GM12878 (cell line): ENCODE results near the gene MYCN. TPM values are rescaled to one million over a fixed set of nuclear protein-coding genes. Genes with fewer than 3 reads are reported as not detected.

Experiments used
- ATAC-seq: fragments of 200-7000 bp; cut with Tn5 transposase; 3 replicates; pipeline ENCODE4 v1.9.1; 2020; ENCODE audit warnings: mild to moderate bottlenecking, moderate library complexity
- BruUV-seq: library from RNA; stranded (reverse); fragments of 400-500 nt; replicated peaks from 2 replicates; lab custom pipeline; 2021; lab: Mats Ljungman, UMichigan
- CTCF ChIA-PET: fragments of 300-600 bp; sonication (Branson Sonifier 250); formaldehyde crosslinking; extraction: SDS; loops from one replicate; lab custom pipeline; 2021; ENCODE audit warnings: inconsistent platforms; lab: Yijun Ruan, JAX
- POLR2A ChIA-PET: fragments of 350-600 bp; formaldehyde crosslinking; extraction: SDS; loops from one replicate; lab custom pipeline; 2021; ENCODE audit warnings: inconsistent platforms; lab: Charles Lee
- RAD21 ChIA-PET: fragments of 300-600 bp; sonication (Branson Sonifier 250); formaldehyde crosslinking; loops from one replicate; lab custom pipeline; 2023; ENCODE audit warnings: antibody characterized with exemption; ENCODE audit not compliant: unreplicated experiment; lab: Charles Lee
- SMC1A ChIA-PET: fragments of 300-600 bp; sonication (Branson Sonifier 250); formaldehyde crosslinking; loops from one replicate; lab custom pipeline; 2023; ENCODE audit not compliant: unreplicated experiment, uncharacterized antibody; lab: Charles Lee
- DNase-seq: peaks from one replicate; pipeline ENCODE4 v3.0.0-alpha.2; 2011; ENCODE audit warnings: low read depth, low spot score
- FAIRE-seq: peaks from 3 replicates; lab custom pipeline; 2011; peaks lifted over from hg19 to GRCh38; lab: Jason Lieb, UNC
- H2AFZ ChIP-seq: 2 replicates; pipeline ENCODE4 v1.6.0; 2011; ENCODE audit warnings: low read depth, low read length, control low read depth; ENCODE audit not compliant: control insufficient read depth
- H3K27ac ChIP-seq: 2 replicates; pipeline ENCODE4 v1.5.1; 2011; ENCODE audit warnings: control low read depth; ENCODE audit not compliant: control insufficient read depth, insufficient read depth
- H3K27me3 ChIP-seq, 2 experiments: replicated peaks in 1 of 2; 2 replicates each; pipeline versions ENCODE4 v1.6.0 to v1.6.1; 2011; ENCODE audit warnings: low read length in 1 of 2; ENCODE audit not compliant: control insufficient read depth in 2 of 2, insufficient read depth in 2 of 2
- H3K36me3 ChIP-seq, 2 experiments: 2 replicates each; pipeline ENCODE4 v1.5.1; 2011; ENCODE audit warnings: low read length in 1 of 2; ENCODE audit not compliant: control insufficient read depth in 2 of 2, insufficient read depth in 2 of 2
- H3K4me1 ChIP-seq: 2 replicates; pipeline ENCODE4 v1.6.1; 2011; ENCODE audit warnings: mild to moderate bottlenecking, low read length, moderate library complexity, mixed read lengths; ENCODE audit not compliant: control insufficient read depth, insufficient read depth
- H3K4me2 ChIP-seq: 2 replicates; pipeline ENCODE4 v1.6.0; 2011; ENCODE audit warnings: control low read depth; ENCODE audit not compliant: control insufficient read depth, insufficient read depth
- H3K4me3 ChIP-seq: fragments of 200-600 bp; sonication (generic); 2 replicates; pipeline ENCODE4 v1.5.1; 2016
- H3K79me2 ChIP-seq: 2 replicates; pipeline ENCODE4 v1.6.0; 2011; ENCODE audit warnings: low read length; ENCODE audit not compliant: control insufficient read depth, insufficient read depth
- H3K9ac ChIP-seq: 2 replicates; pipeline ENCODE4 v1.8.0; 2011; ENCODE audit warnings: low read length, control low read depth, mixed read lengths; ENCODE audit not compliant: control insufficient read depth, insufficient read depth
- H3K9me3 ChIP-seq: replicated peaks from 3 replicates; pipeline ENCODE4 v1.5.1; 2011; ENCODE audit warnings: mild to moderate bottlenecking, low read length; ENCODE audit not compliant: control insufficient read depth, insufficient read depth
- H4K20me1 ChIP-seq: 2 replicates; pipeline ENCODE4 v1.6.0; 2011; ENCODE audit not compliant: control insufficient read depth, insufficient read depth
- ASH2L ChIP-seq: fragments of 300-600, 200-600 bp; sonication (generic); IDR thresholded peaks from 2 replicates; pipeline ENCODE4 v1.6.1; 2017; ENCODE audit warnings: low read depth, mild to moderate bottlenecking, borderline replicate concordance
- ATF7 ChIP-seq: fragments of 450-650 bp; IDR thresholded peaks from 2 replicates; pipeline ENCODE4 v1.6.1; 2016; ENCODE audit warnings: low read depth, mild to moderate bottlenecking
- SIN3A ChIP-seq: IDR thresholded peaks from 2 replicates; pipeline ENCODE4 v1.6.1; 2012; ENCODE audit warnings: low read depth, low read length, improper control_type of control experiment
- SIX5 ChIP-seq: IDR thresholded peaks from 2 replicates; pipeline ENCODE4 v1.6.1; 2011; ENCODE audit warnings: mild to moderate bottlenecking, low read depth, low read length, moderate library complexity; ENCODE audit not compliant: severe bottlenecking
- SMAD5 ChIP-seq: IDR thresholded peaks from 2 replicates; pipeline ENCODE4 v1.6.1; 2016; ENCODE audit warnings: antibody characterized with exemption, low read depth
- TCF7 ChIP-seq: IDR thresholded peaks from 2 replicates; pipeline ENCODE4 v1.6.1; 2014; ENCODE audit warnings: antibody characterized with exemption, borderline replicate concordance
- WGBS: methylation state at CpG from one replicate; pipeline ENCODE4 v1.1.6; 2016; ENCODE audit warnings: low lambda C conversion rate; ENCODE audit not compliant: insufficient replicate concordance, insufficient coverage; ENCODE audit errors: missing lambda C conversion rate; 5-methylcytosine and 5-hydroxymethylcytosine counted together
- in situ Hi-C: fragments of 300-500 bp; cut with MboI; formaldehyde crosslinking; loops from 9 replicates; pipeline ENCODE4 v1.14.3; 2018; ENCODE audit warnings: mixed read lengths
- intact Hi-C: fragments of 100-400 bp; cut with micrococcal nuclease; formaldehyde crosslinking; loops from one replicate; pipeline ENCODE4 v1.14.2; 2022; ENCODE audit not compliant: unreplicated experiment
- polyA plus RNA-seq, 11 experiments: library from polyadenylated mRNA; depleted of rRNA in 4 of 11; unstranded in 6 of 11; stranded (reverse) in 5 of 11; fragments of >200 nt; fragmentation: Nextera tagmentation in 4 of 11; fragmentation: Illumina TruSeq in 1 of 11; extraction: Ambion mirVana in 4 of 11; extraction: Trizol in 1 of 11; gene quantifications; 1 replicate in 1 of 11; 2 replicates in 10 of 11; pipeline versions ENCODE4 v1.2.1 to v1.2.3, GENCODE V29; 2011 to 2016; ENCODE audit warnings: inconsistent platforms in 2 of 11, missing spikeins in 2 of 11, low read depth in 1 of 11
- total RNA-seq, 4 experiments: library from RNA; depleted of rRNA in 3 of 4; stranded (reverse); fragments of >200 nt in 3 of 4; fragmentation: Illumina TruSeq in 1 of 4; extraction: Trizol in 1 of 4; gene quantifications; 2 replicates each; pipeline versions ENCODE4 v1.2.1 to v1.2.3, GENCODE V29; 2013 to 2021
- TF ChIP-seq, protein P1 (sequence below): fragments of 450-650 bp; IDR thresholded peaks from 2 replicates; pipeline ENCODE4 v1.6.1; 2016; ENCODE audit warnings: mild to moderate bottlenecking
- TF ChIP-seq, protein P2 (sequence below): IDR thresholded peaks from 2 replicates; pipeline ENCODE4 v1.6.1; 2012; ENCODE audit warnings: low read length, inconsistent platforms
- TF ChIP-seq, protein P3 (sequence below): fragments of 150-350 bp; IDR thresholded peaks from 2 replicates; pipeline ENCODE4 v1.6.1; 2014; ENCODE audit warnings: mild to moderate bottlenecking, low read depth, low read length
- TF ChIP-seq, protein P4 (sequence below), 3 experiments: IDR thresholded peaks in 2 of 3; conservative IDR thresholded peaks in 1 of 3; 2 replicates each; pipeline ENCODE4 v1.5.1; 2011; ENCODE audit warnings: low read depth in 3 of 3, low read length in 3 of 3, mild to moderate bottlenecking in 3 of 3, control low read depth in 2 of 3, moderate library complexity in 2 of 3, inconsistent platforms in 1 of 3, mixed read lengths in 1 of 3; ENCODE audit not compliant: control insufficient read depth in 2 of 3, insufficient read depth in 1 of 3; ENCODE audit errors: extremely low read depth in 1 of 3

Gene MYCN
- total and polyA plus RNA-seq, 10 of the 15 experiments (the other 5 are each of a cell fraction or from before 2014, with no cell fraction given) = not detected

DNA sequence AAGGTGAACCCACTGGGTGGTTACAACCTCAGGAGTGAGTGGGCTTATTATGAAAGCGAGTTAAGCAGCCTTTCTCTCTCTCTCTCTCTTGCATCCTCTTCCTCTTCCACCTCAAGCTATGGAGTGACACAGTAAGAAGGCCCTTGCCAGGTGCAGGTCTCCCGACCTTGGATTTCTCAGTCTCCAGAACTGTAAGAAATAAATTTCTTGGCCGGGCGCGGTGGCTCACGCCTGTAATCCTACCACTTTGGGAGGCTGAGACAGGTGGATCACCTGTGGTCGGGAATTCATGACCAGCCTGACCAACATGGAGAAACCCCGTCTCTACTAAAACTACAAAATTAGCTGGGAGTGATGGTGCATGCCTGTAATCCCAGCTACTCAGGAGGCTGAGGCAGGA lies 14.4 kb downstream of the MYCN start:
- H3K4me1 ChIP-seq = no peaks in the 10 kb centered on the region
- ATAC-seq = no peak
- ChIA-PET SMC1A (no interaction called here), RAD21 (no interaction called here), CTCF (no interaction called here)
- in situ Hi-C loops (no loop called here), intact Hi-C loops (no loop called here)
- H3K9me3 ChIP-seq = no peaks in the 10 kb centered on the region
- H4K20me1 ChIP-seq = no peaks in the 10 kb centered on the region
- DNase-seq = no peak
- no peak overlapping the region for H3K4me3 ChIP-seq
- H3K27me3 ChIP-seq = no peaks in the 10 kb centered on the region; a peak in 2 of 4 replicates
- H3K36me3 ChIP-seq = no peaks in the 10 kb centered on the region
- FAIRE-seq = no peak
- no peak overlapping the region for H3K4me2 ChIP-seq
- no peak overlapping the region for H3K9ac ChIP-seq
- TF ChIP-seq TCF7 (no peak), SIX5 (no peak), SMAD5 (no peak)
- TF ChIP-seq, protein P1, sequence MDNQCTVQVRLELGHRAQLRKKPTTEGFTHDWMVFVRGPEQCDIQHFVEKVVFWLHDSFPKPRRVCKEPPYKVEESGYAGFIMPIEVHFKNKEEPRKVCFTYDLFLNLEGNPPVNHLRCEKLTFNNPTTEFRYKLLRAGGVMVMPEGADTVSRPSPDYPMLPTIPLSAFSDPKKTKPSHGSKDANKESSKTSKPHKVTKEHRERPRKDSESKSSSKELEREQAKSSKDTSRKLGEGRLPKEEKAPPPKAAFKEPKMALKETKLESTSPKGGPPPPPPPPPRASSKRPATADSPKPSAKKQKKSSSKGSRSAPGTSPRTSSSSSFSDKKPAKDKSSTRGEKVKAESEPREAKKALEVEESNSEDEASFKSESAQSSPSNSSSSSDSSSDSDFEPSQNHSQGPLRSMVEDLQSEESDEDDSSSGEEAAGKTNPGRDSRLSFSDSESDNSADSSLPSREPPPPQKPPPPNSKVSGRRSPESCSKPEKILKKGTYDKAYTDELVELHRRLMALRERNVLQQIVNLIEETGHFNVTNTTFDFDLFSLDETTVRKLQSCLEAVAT = no peak
- TF ChIP-seq, all 136 proteins: peak for 0
- no TSS peak for BruUV-seq
- H2AFZ ChIP-seq = no peak overlapping the region
- WGBS = 48% methylated on average over 8 of the region's 8 CpGs
- POLR2A ChIA-PET = no interaction called here
- no peak overlapping the region for H3K27ac ChIP-seq
- H3K79me2 ChIP-seq = no peaks in the 10 kb centered on the region

DNA sequence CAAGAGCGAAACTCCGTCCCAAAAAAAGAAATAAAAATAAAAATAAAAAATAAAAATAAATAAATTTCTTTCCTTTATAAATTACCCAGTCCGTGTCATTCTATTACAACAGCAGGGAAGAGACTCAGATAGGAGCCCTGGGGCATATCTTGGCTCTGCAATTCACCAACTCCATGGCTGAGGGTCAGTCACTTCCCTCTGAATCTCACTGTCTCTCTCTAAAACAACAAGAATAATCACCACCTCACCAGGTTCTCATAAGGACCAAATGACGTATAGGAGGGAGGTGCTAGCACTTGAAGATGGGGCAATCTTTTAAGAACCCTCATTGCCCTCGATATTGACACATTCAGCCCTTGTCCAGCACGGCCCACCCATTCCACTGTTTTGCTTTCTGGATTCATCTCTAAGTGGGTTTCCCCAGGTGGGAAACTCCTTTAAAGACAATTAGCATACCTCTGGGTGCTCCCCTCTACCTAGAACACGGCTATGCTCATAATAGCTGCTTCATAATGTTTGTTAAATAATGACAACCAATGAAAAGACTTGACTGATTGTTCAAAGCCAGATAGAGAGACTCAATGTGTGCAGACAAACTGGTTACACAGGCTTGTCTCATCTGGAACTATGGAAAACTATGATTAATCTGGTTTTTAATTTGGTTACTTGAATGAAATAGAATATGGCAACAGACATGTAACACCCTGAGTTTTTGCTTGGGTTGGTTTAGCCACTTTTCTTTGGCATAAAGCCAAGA lies 15.1 kb downstream of the MYCN start:
- WGBS = 4% methylated on average over 7 of the region's 7 CpGs
- DNase-seq (no peak), ATAC-seq (no peak), FAIRE-seq (no peak)
- no peak overlapping the region for H3K27ac ChIP-seq
- H4K20me1 ChIP-seq = no peaks in the 10 kb centered on the region
- CTCF ChIA-PET = no interaction called here
- intact Hi-C loops (no loop called here), in situ Hi-C loops (no loop called here)
- SMC1A ChIA-PET = interaction anchor here (0.6 kb wide), 1 partner anchor 73 kb away, joined by 3 read pairs; no protein-coding TSS in a partner anchor
- H3K4me3 ChIP-seq = no peak overlapping the region
- no peaks in the 10 kb centered on the region for H3K4me1 ChIP-seq
- no TSS peak for BruUV-seq
- POLR2A ChIA-PET = no interaction called here
- no peaks in the 10 kb centered on the region; a peak in 1 of 4 replicates for H3K27me3 ChIP-seq
- no peaks in the 10 kb centered on the region for H3K9me3 ChIP-seq
- H3K4me2 ChIP-seq = no peak overlapping the region
- no peaks in the 10 kb centered on the region for H3K79me2 ChIP-seq
- no peaks in the 10 kb centered on the region for H3K36me3 ChIP-seq
- H3K9ac ChIP-seq = no peak overlapping the region
- RAD21 ChIA-PET = no interaction called here
- H2AFZ ChIP-seq = no peak overlapping the region
- no peak for TF ChIP-seq ASH2L
- TF ChIP-seq, protein P2, sequence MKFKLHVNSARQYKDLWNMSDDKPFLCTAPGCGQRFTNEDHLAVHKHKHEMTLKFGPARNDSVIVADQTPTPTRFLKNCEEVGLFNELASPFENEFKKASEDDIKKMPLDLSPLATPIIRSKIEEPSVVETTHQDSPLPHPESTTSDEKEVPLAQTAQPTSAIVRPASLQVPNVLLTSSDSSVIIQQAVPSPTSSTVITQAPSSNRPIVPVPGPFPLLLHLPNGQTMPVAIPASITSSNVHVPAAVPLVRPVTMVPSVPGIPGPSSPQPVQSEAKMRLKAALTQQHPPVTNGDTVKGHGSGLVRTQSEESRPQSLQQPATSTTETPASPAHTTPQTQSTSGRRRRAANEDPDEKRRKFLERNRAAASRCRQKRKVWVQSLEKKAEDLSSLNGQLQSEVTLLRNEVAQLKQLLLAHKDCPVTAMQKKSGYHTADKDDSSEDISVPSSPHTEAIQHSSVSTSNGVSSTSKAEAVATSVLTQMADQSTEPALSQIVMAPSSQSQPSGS = no peak
- TF ChIP-seq, protein P3, sequence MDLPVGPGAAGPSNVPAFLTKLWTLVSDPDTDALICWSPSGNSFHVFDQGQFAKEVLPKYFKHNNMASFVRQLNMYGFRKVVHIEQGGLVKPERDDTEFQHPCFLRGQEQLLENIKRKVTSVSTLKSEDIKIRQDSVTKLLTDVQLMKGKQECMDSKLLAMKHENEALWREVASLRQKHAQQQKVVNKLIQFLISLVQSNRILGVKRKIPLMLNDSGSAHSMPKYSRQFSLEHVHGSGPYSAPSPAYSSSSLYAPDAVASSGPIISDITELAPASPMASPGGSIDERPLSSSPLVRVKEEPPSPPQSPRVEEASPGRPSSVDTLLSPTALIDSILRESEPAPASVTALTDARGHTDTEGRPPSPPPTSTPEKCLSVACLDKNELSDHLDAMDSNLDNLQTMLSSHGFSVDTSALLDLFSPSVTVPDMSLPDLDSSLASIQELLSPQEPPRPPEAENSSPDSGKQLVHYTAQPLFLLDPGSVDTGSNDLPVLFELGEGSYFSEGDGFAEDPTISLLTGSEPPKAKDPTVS = no peak
- TF ChIP-seq ATF7 = no peak
- no peak for TF ChIP-seq SIN3A
- TF ChIP-seq, protein P4, sequence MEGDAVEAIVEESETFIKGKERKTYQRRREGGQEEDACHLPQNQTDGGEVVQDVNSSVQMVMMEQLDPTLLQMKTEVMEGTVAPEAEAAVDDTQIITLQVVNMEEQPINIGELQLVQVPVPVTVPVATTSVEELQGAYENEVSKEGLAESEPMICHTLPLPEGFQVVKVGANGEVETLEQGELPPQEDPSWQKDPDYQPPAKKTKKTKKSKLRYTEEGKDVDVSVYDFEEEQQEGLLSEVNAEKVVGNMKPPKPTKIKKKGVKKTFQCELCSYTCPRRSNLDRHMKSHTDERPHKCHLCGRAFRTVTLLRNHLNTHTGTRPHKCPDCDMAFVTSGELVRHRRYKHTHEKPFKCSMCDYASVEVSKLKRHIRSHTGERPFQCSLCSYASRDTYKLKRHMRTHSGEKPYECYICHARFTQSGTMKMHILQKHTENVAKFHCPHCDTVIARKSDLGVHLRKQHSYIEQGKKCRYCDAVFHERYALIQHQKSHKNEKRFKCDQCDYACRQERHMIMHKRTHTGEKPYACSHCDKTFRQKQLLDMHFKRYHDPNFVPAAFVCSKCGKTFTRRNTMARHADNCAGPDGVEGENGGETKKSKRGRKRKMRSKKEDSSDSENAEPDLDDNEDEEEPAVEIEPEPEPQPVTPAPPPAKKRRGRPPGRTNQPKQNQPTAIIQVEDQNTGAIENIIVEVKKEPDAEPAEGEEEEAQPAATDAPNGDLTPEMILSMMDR (IDR thresholded peaks at IDR 0.05 in 2 of 3, conservative IDR thresholded peaks at IDR 0.05 in 1 of 3; ENCODE audit: control insufficient read depth in 2 of 3, extremely low read depth in 1 of 3, insufficient read depth in 1 of 3, low read depth in 3 of 3, low read length in 3 of 3) = no peak
